ENCODE measurements around the gene TRIM40.

GRCh38 chr6:30122515-30122914, 13.4 kb upstream of the TRIM40 start:
- TF ChIP-seq POLR2AphosphoS5 (IDR thresholded peaks at IDR 0.05; ENCODE audit: borderline replicate concordance, low read depth, low read length) (no peak), EZH2 (IDR thresholded peaks at IDR 0.05) (no peak), FOXP2 (optimal IDR thresholded peaks at IDR 0.05; ENCODE audit: control extremely low read depth, extremely low read length, insufficient read depth) (no peak)

Measured in SK-N-MC (cell line).